Kidney epithelial cell (primary cell): Measurements from ENCODE around the gene ALOXE3. TPM values are rescaled to one million over a fixed set of nuclear protein-coding genes. Genes with fewer than 3 reads are reported as not detected.

ENCODE experiments used
- DNase-seq: peaks from one replicate; pipeline ENCODE4 v3.0.0-alpha.2; 2010; ENCODE audit warnings: low read depth
- H3K27me3 ChIP-seq: 2 replicates; pipeline ENCODE4 v1.6.0; 2011; ENCODE audit warnings: low read length; ENCODE audit not compliant: control insufficient read depth, insufficient read depth
- H3K36me3 ChIP-seq: 2 replicates; pipeline ENCODE4 v1.5.1; 2011; ENCODE audit warnings: low read length; ENCODE audit not compliant: control insufficient read depth, insufficient read depth
- H3K4me3 ChIP-seq: 2 replicates; pipeline ENCODE4 v1.5.1; 2011; ENCODE audit warnings: low read depth, mild to moderate bottlenecking, control low read depth, low read length
- CTCF ChIP-seq: IDR thresholded peaks from 2 replicates; pipeline ENCODE4 v1.5.1; 2011; ENCODE audit warnings: mild to moderate bottlenecking, moderate library complexity, low read length, control low read depth, inconsistent platforms; ENCODE audit not compliant: insufficient read depth, poor library complexity, severe bottlenecking
- total RNA-seq: library from RNA; depleted of rRNA; stranded (reverse); fragments of >200 nt; gene quantifications from 2 replicates; pipeline ENCODE4 v1.2.3, GENCODE V29; 2015

The ALOXE3 gene
- total RNA-seq, 1 donor from 2014 or later, result 0.75 TPM

- Histone ChIP-seq H3K27me3 (peaks cover 2% of the 10 kb centered on the region), H3K36me3 (no peaks in the 10 kb centered on the region), H3K4me3 (no peak overlapping the region)
- no peak for TF ChIP-seq CTCF
- DNase-seq, result no peak
Measured at GRCh38 chr17:8133941-8134340, 15.6 kb upstream of the ALOXE3 start.

- TF ChIP-seq CTCF, result no peak
- no peak for DNase-seq
- peaks cover 2% of the 10 kb centered on the region for H3K27me3 ChIP-seq
- H3K36me3 ChIP-seq, result no peaks in the 10 kb centered on the region
- H3K4me3 ChIP-seq, result no peak overlapping the region
Measured at GRCh38 chr17:8133399-8133798, 15.1 kb upstream of the ALOXE3 start.

GRCh38 chr17:8131844-8132441 is 13.6 kb upstream of the ALOXE3 start:
- DNase-seq, result no peak
- no peaks in the 10 kb centered on the region for H3K36me3 ChIP-seq
- no peak overlapping the region for H3K4me3 ChIP-seq
- H3K27me3 ChIP-seq, result peaks cover 2% of the 10 kb centered on the region
- TF ChIP-seq CTCF, result no peak

GRCh38 chr17:8128125-8128784 is 9.9 kb upstream of the ALOXE3 start:
- Histone ChIP-seq H3K27me3 (peaks cover 22% of the 10 kb centered on the region), H3K36me3 (no peaks in the 10 kb centered on the region), H3K4me3 (no peak overlapping the region)
- no peak for TF ChIP-seq CTCF
- DNase-seq, result no peak

- peaks cover 30% of the 10 kb centered on the region for H3K27me3 ChIP-seq
- no peak for DNase-seq
- TF ChIP-seq CTCF, result no peak
- H3K36me3 ChIP-seq, result no peaks in the 10 kb centered on the region
- peak overlapping the region; percentile 70 for H3K4me3 ChIP-seq
Measured at GRCh38 chr17:8126491-8127066, 8.3 kb upstream of the ALOXE3 start.
